Activated gamma-delta T cell treated with anti-CD3 and anti-CD28 coated beads, Interleukin-2, amount 50 U/mL, for 16 hours (primary cell): ENCODE measurements around the gene CHRNA3.

Source experiments
- DNase-seq: peaks from one replicate; pipeline ENCODE4 v3.0.0-alpha.2; 2020; ENCODE audit warnings: low read depth

Gene CHRNA3

DNA sequence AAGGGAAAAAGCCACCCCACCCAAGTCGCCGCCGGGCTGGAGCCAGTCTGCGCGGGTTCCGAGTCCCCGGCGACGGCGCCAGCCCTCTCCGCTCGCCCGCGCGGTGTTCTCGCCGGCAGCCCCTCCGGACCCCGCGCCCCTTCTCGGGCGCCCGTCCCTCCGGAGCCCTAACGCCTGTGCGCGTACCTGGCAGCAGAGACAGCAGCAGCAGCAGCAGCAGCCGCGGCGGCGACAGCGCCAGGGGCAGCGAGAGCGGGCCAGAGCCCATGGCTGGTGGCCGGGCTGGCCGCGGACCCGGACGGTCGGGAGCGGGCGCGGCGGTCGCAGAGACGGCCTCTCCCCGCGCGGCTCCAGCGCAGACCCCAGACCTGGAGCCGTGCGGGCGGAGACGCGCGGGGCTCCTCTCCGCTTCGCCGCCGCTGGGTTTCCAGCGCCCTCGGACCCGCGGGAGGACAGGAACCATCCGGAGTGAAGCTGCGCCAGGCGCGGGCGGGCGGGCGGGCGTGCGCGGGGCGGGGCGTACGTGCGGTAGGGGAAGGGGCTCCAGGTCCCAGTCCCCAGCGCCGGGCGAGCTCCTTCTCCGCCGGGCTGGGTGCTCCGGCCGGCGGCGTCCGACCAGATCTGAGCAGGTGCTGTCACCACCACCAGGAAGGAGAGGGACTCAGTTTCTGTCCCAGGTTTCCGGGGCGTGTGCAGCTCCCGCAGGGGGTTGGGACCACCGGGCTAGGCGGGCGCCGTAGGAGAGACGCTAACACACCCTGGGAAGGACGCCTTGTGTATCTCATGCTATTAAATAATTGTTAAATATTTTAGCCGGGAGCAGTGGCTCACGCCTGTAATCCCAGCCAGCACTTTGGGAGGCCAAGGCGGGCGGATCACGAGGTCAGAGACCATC lies at the start of gene CHRNA3:
CHRNA3 (minus strand) TSS at position 470 of the 895 bp plus-strand sequence; CDS start at position 268, 202 bp downstream.
- DNase-seq: no peak

DNA sequence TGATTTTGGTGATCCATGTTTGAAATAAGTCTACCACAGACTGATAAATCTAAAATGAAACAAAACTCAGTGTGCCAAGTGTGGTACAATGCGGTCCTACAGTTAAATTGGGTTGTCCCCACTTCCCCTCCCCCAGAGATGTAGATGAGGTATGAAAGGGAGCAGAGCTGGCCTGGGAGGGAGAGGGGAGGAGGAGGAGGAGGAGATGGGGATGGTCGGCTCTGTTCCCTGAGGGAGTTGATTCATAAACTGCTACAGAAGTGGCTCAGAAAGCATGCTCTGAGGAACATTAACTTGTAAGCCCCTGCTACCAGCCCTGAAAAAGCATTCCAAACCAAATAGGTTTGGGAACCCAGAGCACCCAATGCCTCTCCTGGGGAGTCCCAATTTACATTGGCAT lies 48.2 kb upstream of the CHRNA3 start:
- no peak for DNase-seq

DNA sequence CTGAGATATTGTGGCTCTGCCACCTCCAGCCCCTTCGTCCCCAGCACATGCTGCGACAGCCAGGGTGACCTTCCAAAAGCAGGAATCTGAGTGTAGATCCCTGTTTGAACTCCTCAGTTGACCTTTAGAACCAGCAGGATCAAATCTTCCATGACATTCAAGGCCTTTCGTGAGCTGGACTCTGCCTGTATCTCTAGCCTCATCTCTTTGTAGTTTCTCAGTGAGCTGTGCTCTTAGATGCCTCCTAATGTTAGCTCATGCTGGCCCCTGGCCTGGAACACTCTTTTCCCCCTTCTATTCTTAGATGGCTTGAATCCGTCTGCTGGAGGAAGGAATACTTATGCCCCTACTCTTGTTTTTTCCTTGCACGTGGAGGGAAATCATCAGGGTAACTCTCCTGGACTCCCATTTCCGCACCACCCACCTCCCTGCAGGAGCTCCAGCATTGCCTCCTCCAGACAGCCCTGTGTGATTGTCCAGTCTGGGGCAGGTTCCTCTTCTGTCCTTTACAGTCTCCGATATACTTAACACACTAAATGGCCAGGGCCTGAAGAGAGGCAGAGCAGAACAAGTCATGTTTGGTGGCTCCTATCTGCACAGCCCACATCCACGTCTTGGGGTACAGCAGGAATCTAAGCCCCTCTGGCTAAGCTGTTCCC lies 46.9 kb upstream of the CHRNA3 start:
- DNase-seq: no peak

DNA sequence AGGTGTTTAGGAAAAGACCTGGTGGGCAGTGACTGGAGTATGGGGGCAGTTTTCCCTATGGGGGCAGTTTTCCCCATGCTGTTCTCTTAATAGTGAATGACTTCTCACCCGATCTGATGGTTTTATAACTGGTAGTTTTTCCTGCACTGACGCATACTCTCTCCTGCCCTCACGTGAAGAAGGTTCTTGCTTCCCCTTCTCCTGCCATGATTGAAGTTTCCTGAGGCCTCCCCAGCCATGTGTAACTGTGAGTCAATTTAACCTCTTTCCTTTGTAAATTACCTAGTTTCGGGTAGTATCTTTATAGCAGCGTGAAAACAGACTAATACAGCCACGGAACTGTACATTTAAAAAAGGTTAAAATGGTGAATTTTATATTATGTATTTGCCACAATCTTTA lies 45.2 kb upstream of the CHRNA3 start:
- no peak for DNase-seq

DNA sequence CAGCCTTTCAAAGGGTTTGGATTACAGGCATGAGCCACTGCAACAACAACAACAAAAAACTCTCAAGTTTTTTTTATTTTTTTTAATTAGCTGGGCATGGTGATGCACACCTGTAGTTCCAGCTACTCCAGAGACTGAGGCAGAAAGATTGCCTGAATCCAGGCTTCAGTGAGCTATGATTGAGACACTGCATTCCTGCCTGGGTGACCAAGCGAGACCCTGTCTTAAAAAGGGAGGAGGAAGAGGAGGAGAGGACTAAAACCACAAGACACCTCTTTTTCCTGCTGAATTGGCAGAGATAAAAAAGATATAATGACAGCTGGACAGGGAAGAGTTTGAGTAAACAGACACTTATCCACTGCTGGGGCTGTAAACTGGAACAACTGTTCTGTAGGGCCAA lies 42.9 kb upstream of the CHRNA3 start:
- no peak for DNase-seq

DNA sequence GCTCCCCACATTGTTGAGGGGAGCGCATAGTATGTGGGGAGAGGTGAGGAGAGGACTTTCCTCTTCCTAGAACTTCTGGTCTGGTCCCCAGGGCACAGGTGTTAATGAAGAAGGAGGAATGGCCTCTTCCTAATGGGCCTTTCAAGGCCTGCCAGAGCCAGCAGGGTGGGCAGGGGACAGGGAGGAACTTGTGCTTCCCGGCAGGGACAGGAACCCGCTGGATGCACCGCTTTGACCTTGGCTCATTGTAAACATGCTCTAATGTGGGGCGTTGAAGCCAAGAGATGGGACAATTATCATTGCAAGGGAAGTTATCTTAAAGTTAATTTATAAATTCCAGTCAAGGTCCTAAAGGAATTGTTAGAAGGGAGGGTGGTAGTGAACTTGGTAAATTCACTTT lies 41.2 kb upstream of the CHRNA3 start:
- DNase-seq: no peak

DNA sequence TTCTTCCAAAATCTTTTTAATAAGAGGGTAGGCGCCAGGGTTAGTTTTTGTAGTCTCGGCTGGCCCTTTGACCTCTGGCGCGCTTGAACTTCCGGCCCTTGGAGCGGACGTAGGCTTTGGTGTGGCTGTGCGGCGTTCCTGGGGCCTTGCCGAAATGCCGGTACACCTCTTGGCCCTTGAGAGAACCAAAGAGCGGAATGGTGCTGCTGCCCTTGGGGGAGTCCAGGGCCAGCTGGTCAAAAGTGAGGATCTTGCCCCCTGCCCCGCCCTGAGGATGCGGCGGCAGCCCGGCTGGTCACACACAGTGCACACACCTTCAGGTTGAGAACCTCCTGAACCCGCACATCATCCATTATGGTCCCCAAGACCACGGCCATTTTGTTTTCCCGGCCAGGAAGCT lies 40.2 kb upstream of the CHRNA3 start:
- DNase-seq: no peak

DNA sequence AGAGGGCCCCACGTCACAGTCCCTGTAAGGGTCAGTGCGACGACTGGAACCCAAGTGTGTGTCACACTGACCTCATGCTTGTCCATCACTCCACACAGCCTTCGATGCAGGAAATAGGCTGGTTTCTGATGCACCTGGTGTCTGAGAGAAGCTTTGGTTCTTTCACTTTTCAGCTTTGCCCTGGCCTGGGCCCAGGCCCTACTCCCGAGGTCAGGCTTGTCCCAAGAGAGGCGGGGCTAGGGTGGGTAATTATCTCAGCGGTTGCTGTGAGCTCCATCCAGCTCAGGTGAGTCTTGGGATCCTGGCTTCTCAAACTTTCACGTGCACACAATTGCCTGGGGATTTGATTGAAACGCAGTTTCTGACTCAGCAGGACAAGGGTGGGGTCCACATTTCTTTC lies 39.8 kb upstream of the CHRNA3 start:
- DNase-seq: no peak

DNA sequence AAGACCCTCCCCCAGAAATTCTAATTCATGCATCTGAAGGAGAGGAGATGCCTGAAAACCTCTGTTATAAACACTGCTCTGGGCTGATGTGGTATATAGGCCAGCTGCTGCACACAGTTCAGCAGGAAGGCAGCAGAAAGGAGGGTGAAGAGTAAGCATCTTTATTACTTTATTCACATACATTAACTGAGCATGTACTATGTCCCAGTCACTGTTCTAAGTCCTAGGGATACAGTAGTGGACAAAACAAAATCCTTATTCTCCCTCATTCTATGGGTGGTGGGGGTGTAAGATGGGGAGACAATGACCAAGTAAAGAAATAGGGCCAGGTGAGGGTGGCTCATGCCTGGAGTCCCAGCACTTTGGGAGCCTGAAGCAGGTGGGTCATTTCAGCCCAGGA lies 38.0 kb upstream of the CHRNA3 start:
- no peak for DNase-seq

DNA sequence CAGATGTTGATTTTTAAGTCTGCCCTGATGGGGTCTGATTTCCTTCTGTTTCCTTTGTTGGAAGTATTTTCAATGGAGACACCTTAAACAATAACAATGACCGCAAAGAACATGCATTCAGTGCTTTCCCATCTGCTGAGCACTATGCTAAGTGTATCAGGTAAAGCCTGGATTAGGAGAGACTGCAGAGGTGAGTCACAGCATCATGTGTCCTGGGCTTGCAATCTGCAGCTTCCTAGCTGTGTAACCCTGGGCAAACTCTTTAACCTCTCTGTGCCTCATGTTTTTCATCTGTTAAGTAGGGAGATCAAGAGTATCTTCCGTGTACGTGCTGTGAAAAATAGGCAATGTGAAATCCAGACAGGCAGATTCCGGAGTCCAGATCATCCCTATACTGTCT lies 33.5 kb upstream of the CHRNA3 start:
- DNase-seq: no peak

DNA sequence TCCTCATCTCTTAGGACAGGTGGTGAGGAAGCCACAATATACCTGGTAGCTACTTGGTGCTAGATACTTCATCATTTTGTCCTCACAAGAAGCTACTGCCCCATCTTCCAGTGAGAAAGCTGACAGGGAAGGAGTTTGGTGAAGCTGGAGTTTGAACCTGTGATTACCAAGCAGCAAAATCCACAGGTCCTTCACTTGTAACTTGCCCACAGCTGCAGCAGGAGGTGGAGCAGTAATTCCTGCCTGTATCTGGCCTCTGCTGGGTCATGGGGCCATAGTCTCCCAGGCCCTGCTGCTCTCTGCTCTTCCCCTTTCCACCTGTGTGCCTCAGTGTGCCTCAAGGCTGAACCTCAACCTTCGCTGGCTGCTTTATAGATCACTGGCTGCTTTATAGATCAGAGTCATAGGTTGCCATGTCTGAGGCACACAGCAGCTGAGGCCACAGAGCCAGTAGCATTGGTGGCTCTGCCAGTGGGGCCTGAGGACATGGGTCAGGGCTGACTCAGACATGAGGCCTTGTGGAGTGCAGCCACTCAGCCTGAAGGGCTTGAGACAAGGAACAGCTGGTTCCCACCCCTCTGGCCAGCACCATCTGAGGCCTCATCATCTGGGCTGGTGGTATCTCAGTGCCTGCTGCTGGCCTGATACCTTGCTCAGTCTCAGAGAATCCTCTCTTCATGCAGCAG lies 31.3 kb upstream of the CHRNA3 start:
- no peak for DNase-seq

DNA sequence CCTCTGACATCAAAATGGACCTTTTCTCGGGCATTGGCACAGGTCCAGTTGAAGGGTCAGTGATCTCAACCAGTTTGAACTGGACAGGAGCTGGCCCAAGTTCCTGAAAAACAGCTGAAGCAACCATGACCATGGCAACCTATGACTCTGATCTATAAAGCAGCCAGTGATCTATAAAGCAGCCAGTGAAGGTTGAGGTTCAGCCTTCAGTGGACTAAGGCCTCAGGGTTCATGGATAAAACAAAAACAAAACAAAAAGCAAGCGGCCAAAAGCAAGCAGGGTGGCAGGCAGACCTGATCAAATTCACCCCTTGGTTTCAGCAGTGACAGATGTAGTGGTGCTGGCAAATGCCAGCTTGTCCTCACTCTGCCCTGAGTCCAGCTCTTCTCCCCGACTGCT lies 30.2 kb upstream of the CHRNA3 start:
- DNase-seq: no peak

DNA sequence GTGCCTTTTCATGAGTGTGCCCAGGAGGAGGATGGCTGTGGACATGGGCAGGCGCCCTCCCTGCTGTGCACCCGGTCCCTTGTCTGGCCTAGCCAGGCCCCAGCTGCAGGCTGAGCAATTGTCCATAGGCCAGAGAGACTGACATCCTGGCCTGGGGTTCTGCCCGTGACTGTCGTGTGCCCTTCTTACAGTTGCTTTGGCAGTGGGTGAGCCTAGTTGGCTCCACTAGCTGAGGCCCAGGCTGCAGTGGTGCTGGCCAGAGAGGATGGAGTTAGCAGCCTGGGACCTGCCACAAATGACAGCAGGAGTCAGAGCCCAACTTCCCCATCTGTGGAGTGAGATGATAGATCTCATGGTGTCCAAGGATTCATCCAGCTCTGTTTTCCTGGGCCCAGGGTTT lies 29.2 kb upstream of the CHRNA3 start:
- no peak for DNase-seq

DNA sequence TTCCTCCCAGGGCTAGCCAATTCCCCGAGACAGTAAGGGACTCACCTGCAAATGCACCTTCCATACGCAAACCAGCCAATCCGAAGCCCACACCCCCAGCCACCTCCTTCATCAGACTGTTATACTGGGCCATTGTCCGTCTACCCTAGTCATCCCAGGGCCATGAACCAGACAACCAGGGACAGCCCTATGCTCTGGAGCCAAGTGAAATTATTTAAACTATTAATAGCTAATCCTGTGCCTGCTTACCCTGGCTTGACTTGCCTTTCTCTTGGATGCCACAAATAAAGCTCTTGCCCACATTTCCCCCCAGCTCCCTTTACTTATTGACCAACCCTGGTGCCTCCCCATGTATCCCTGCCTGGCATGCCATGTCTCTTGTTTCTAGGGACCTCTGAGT lies 24.2 kb upstream of the CHRNA3 start:
- DNase-seq: no peak

DNA sequence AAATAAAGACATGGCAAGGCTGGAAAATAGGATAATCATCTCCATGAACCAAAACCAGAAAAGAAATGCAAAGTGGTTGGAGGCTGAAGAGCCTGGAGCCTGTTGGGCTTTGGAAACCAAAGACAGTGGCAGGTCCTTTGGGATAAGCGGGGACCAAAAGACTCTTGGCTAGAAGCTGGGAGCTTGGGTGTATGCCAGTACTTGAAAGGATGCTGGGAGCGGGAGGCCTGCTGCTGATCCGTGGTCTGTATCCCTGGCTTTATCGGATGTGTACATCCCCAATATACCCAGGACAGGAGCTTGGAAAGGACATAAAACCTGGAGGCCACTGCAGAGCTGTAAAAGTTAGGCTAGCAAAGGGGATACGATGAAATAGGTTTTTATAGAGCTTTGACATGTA lies 21.5 kb upstream of the CHRNA3 start:
- no peak for DNase-seq

DNA sequence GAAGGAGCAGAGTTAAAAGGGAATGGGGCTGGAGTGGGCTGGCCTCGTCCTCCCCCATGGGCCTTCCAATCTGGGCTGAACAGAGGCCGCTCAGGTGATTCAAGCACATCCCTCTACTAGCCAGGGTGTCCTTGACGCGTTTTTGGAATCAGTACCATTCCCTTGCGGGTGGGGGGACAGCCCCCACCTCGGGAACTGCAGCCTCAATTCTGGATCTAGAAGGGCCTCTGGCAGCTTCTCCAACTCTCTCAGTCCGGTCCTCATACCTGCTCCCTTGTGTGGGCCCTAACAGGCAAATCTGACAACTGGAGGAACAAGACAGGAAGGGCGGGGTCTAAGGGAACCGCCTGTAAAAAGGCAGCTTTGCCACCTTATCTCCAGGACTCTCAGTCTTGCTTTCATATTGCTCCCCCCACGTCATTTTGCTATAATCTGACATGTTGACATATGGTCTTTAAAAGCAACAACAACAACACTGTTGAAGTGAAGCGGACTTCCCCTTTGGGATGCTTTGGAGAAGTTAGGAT lies 21.0 kb upstream of the CHRNA3 start:
- no peak for DNase-seq

DNA sequence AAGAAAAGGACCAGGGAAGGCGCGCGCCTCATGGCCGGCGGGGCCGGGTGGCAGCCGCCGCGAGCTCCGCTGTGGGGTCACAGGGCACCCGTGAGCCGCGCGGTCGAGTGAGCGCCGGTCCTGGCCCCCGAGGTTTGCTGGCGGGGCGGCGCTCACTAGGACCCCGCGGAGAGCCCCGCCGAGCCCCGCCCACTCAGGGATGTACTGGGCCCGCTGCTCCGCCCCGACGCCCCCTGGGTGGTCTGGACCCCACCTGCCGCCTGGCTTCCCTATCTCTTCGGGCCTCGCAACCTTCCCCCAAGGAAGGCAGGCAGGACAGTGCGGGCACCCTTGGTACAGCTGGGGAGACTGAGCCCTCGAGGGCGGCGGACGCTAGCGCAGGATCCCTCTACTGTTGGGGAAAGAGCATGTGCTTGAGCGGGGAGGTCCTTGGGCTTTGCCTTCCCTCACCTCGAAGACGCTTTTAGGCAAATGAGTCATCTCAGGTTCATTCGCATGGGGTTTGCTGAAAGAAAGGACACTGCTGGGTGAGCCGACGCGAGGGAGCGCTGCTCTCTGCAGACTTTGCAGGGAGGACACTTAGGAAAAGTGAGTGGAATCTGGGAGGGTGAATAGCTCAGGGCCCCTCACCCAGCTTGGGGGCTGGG lies 20.4 kb upstream of the CHRNA3 start, which contains the start of gene CHRNB4:
CHRNB4 (minus strand) TSS at position 109 of the 647 bp plus-strand sequence; CDS start at position 32, 77 bp downstream.
- no peak for DNase-seq

DNA sequence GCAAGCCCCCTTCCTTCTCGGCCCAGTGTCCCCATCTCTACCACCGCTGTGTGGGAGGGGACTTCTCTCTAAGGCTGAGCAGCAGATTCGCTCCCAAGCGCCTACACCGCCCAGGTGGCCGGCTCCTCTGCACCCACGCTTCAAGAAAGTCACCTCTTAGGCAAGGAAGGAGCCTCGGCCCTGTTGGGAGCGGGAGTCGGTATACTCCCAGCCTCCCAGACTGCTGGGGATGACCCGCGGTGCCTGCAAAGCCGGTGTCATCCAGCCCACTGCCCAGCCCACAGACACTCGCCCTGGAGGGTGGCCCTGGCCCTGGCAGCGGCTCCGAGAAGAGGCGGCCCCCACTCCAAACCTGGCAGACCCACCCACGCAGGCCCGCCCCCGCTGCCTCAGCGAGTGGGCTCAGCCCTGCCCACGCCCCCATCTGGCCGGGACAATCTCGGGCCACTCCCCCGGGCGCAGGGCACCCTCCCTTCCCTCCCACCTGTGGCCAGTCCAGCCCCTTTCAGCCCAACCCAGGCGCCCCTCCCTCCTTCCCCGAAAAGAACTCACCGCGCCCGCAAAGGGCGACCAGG lies 19.8 kb upstream of the CHRNA3 start:
- no peak for DNase-seq

DNA sequence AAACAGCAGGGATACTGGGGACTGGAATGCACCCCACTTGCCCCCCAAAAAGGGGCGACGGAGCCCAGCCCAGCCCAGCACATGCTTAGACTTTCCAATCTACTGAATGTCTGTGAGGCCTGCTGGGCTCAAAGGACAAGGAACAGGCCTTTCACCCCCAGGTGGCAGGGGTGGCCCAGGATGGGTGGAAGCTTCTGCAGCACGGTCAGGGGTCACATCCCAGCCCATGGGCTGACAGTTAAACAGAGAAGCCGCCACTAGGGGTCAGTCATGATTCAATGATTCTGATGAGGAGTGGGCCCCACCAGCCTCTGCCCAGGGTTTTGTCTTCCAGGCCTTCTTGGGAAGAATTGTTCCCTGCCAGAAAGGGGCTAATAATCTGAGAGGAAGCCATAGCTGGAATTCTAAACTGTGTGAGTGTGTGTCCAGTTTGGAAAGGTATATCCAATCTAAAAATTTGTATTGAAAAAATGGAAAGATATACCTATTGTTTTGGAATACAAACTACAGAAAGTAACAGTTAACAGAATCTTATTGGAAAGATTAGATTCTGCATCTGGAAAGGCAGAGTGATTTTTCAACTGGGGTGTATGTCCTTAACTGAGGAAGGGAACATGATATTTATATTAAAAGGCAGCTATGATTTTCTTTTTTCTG lies 18.0 kb upstream of the CHRNA3 start:
- DNase-seq: peak; percentile 16

DNA sequence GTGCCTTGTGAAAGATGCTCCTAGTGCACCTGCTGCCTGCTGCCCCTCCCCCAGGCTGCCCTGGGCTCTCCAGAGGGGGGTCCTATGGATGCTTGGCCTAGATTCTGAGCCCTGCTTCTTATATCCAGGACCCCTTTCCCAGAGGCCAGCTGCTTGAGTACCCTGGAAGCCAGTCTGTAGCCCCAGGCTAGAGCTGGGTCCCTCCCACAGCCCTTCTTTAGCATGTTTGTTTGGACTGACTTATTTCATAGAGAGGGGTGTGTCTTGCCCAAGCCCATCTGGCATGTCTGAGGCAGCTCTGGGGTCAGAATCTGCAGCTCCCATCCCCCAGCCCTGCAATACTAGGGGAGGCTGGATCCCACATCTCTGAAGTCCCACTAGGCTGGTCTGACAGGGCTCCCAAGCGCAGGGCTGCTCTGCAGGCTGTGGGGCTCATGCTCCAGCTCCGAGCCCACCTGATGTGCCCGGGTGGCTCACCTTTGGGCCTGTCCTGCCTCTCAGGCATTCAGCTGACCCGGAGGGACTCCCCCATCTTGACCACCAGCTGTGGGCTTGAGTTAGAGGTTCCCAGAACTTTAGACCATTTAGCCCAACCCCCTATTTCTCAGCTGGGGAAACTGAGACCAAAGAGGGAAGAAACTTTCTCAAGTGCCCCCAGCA lies 17.1 kb upstream of the CHRNA3 start:
- no peak for DNase-seq
